ENCODE data around the gene SLC7A9.

DNA sequence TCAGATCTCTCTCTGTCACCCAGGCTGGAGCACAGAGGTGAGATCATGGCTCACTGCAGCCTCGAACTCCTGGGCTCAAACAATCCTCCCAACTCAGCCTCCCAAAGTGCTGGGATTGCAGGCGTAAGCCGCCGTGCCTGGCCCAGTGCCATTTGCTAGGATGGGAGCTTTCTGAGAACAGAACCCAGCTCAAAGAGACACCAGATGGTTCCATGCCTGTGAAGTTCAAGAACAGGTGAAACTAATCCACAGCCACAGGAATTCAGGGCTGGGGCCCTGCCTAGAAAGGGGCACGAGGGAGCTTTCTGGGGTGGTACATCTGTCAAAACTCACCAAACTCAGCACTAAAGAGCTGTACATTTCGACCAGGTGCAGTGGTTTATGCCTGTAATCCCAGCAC, 4.2 kb downstream of the SLC7A9 start:
- TF ChIP-seq CTCF (IDR thresholded peaks at IDR 0.05) (no peak), EP300 (IDR thresholded peaks at IDR 0.05) (no peak), POLR2A (IDR thresholded peaks at IDR 0.05) (no peak), POLR2AphosphoS5 (IDR thresholded peaks at IDR 0.05) (no peak)

Data from gastroesophageal sphincter (tissue), 3 donors.